Spinal cord (tissue), 10 donors: ENCODE measurements around the gene CNGA1. TPM values are rescaled to one million over a fixed set of nuclear protein-coding genes. Genes with fewer than 3 reads are reported as not detected.
"Not testable (repeated sequence)": the region's sequence is repeated elsewhere in the genome, so short reads cannot be mapped to it uniquely, and the experiment has no call there.

Experiments
- DNase-seq, 6 donors: peaks; one replicate each; pipeline versions ENCODE4 v3.0.0 to v3.0.0-alpha.2; 2013 to 2015; ENCODE audit warnings: low spot score in 6 of 6, low read depth in 4 of 6
- H3K27ac ChIP-seq: one replicate; pipeline ENCODE4 v1.5.1; 2013; ENCODE audit warnings: low read depth, low read length, control low read depth
- H3K27me3 ChIP-seq: one replicate; pipeline ENCODE4 v1.6.1; 2013; ENCODE audit warnings: low read length; ENCODE audit not compliant: control insufficient read depth, insufficient read depth
- H3K36me3 ChIP-seq: one replicate; pipeline ENCODE4 v1.6.1; 2013; ENCODE audit warnings: low read length; ENCODE audit not compliant: control insufficient read depth, insufficient read depth
- H3K4me1 ChIP-seq: one replicate; pipeline ENCODE4 v1.6.1; 2013; ENCODE audit warnings: low read length; ENCODE audit not compliant: control insufficient read depth, insufficient read depth
- H3K4me3 ChIP-seq: one replicate; pipeline ENCODE4 v1.5.1; 2013; ENCODE audit warnings: low read depth, low read length, control low read depth
- H3K9me3 ChIP-seq: one replicate; pipeline ENCODE4 v1.6.1; 2013; ENCODE audit warnings: low read length; ENCODE audit not compliant: control insufficient read depth, insufficient read depth
- WGBS: methylation state at CpG from one replicate; pipeline ENCODE4 v1.1.5; 2013; ENCODE audit warnings: missing lambda C conversion rate; ENCODE audit not compliant: insufficient coverage; 5-methylcytosine and 5-hydroxymethylcytosine counted together
- polyA plus RNA-seq, 2 donors: library from polyadenylated mRNA; unstranded; fragments of 120-200 nt; gene quantifications; one replicate each; pipeline ENCODE4 v1.2.1, GENCODE V29; 2013; ENCODE audit not compliant: insufficient read length in 2 of 2
- total RNA-seq, 2 donors: library from RNA; depleted of rRNA in 1 of 2; stranded (reverse); fragments of 120-200 nt in 1 of 2; fragments of >200 nt in 1 of 2; gene quantifications; one replicate each; pipeline versions ENCODE4 v1.2.3 to v1.2.4, GENCODE V29; 2013 to 2014
- donor health status: healthy.

The CNGA1 gene
- total and polyA plus RNA-seq, 4 donors = 0.06 to 1.1 (median 0.55) TPM

DNA sequence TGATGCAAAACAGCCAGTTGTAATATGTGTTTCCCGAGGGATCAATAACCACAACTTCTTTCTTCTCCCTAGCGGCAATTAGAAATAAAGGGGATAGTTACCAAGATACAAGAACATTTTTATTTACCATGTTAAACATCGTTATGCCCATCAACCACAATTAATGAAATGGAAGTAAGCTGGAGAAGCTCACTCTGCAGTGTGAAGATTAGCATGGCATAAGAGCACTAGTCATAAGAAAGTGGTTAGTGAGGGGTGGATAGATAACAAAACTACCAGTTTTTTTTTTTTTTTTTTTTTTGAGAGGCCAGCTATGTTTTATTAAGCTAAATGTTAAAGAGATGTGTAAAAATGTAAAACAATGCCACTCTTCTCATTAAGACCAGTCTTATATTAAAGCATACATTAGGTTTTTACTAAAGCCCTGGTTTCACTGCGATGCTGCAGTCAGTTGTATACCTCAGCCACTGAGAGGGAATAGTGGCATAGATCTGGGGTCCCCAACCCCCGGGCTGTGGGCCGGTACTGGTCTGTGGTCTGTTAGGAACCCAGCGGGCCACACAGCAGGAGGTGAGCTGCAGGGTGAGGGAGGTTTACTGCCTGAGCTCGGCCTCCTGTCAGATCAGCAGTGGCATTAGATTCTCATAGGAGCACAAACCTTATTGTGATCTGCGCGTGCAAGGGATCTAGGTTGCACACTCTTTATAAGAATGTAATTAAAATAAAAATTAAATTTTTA is 74.2 kb downstream of the CNGA1 start:
- no peaks in the 10 kb centered on the region for H3K9me3 ChIP-seq
- DNase-seq = peak in 1 of 6 donors; percentile 15
- H3K27ac ChIP-seq = no peak overlapping the region
- no peaks in the 10 kb centered on the region for H3K36me3 ChIP-seq
- H3K4me3 ChIP-seq = no peak overlapping the region
- 28% methylated on average over 5 of the region's 10 CpGs for WGBS
- no peaks in the 10 kb centered on the region for H3K4me1 ChIP-seq
- H3K27me3 ChIP-seq = no peaks in the 10 kb centered on the region

DNA sequence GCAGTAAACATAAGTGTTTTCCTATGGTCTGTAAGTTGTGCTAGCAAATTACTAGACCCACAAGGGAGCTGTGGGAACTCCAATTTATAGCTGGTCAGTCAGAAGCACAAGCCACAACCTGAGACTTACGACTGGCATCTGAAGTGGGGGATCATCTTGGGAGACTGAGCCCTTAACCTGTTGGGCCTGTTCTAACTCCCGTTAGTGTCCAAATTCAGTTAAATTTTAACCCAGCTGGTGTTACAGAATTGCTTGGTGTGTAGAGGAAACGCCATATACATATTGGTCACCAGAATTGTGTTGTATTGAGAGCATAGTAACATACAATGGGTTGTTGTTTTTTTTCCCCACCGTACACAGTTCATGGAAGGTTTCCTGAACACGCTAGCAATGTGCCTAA is 77.0 kb downstream of the CNGA1 start:
- Histone ChIP-seq H3K4me1 (no peaks in the 10 kb centered on the region), H3K27ac (no peak overlapping the region), H3K4me3 (no peak overlapping the region), H3K9me3 (no peaks in the 10 kb centered on the region), H3K36me3 (no peaks in the 10 kb centered on the region), H3K27me3 (peaks cover 2% of the 10 kb centered on the region)
- WGBS = 93% methylated on average over 4 of the region's 5 CpGs
- DNase-seq = no peak

DNA sequence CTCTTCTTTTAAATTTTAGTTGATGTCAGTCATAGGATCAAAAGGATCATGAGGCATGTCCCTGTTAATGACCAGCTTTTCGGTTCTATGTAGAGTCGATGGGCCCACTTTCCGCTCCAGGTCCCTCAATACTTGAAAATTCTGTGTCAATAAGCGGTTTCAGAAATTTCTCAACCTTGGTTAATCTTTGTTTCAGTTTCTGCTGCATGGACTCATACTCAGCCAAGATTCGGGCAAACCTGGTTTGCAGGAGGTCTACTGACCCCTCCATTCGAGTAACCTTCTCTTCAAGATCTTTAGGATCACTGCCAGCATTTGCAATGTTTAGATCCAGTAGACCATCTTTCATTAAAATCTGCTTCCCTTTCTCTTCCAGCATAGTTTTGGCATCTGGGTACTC is 80.1 kb downstream of the CNGA1 start:
- no peaks in the 10 kb centered on the region for H3K4me1 ChIP-seq
- no peaks in the 10 kb centered on the region for H3K9me3 ChIP-seq
- WGBS = 96% methylated on average over 6 of the region's 6 CpGs
- H3K27me3 ChIP-seq = peaks cover 2% of the 10 kb centered on the region
- DNase-seq = no peak
- no peak overlapping the region for H3K4me3 ChIP-seq
- H3K36me3 ChIP-seq = no peaks in the 10 kb centered on the region
- no peak overlapping the region for H3K27ac ChIP-seq

DNA sequence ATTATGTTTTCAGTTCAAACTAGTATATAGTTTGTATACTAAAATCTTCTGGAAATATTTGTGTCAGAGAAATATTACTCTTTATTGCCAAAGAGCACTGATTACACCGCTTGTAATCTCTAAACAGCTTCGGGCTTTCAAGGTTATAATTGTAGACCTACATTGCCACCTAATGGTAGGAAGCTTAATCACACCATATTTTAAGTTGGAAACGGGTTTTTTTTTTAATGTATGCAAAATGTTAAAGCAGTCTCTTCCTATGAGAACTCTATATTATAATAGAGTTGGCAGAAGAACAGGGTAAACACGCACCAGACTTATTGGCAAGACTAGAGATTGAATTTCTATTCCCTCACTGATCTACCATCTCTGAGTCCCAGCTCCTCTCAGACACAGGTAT is 82.6 kb downstream of the CNGA1 start:
- H3K9me3 ChIP-seq = no peaks in the 10 kb centered on the region
- no peak overlapping the region for H3K4me3 ChIP-seq
- DNase-seq = peak in 3 of 6 donors; percentile 40 to 88 (median 81)
- H3K27me3 ChIP-seq = peaks cover 2% of the 10 kb centered on the region
- no peaks in the 10 kb centered on the region for H3K4me1 ChIP-seq
- no peaks in the 10 kb centered on the region for H3K36me3 ChIP-seq
- no peak overlapping the region for H3K27ac ChIP-seq
- no CpG with 5 or more reads among the region's 4 CpGs for WGBS

DNA sequence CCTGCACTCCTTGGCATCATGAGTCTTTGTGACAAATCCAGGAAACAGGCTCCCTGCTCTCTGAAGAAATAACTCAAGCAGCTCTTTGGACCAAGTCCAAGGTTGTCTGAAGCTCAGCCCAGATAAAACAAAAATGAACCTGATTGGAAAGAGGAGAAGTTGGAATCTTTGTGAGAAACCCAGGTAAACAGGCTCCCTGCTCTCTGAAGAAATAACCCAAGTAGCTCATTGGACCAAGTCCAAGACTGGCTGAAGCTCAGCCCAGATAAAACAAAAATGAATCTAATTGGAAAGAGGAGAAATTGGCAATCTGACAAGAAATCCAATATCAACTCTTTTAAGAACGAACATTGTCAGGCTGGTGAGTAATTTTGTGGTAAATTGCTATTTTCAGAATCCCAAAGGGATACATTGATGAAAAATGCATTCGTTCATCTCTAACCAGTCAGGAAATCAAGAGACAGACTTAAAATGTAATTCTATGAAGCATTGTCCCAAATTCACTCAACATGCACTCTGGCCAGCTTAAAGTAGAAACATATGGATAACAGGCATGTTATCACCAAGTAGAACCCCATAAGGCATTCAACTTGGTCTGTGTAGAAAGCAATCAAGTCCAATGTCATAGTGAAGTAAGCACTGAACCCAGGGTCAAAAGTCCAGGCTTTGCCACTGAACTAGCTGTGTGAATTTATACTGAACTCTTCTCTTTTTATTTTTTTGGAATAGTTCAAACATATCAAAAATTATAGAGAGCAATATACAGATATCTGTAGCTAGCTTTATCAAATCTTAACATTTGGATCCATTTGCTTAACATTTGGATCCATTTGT is 85.3 kb downstream of the CNGA1 start:
- WGBS = no CpG with 5 or more reads among the region's 2 CpGs

DNA sequence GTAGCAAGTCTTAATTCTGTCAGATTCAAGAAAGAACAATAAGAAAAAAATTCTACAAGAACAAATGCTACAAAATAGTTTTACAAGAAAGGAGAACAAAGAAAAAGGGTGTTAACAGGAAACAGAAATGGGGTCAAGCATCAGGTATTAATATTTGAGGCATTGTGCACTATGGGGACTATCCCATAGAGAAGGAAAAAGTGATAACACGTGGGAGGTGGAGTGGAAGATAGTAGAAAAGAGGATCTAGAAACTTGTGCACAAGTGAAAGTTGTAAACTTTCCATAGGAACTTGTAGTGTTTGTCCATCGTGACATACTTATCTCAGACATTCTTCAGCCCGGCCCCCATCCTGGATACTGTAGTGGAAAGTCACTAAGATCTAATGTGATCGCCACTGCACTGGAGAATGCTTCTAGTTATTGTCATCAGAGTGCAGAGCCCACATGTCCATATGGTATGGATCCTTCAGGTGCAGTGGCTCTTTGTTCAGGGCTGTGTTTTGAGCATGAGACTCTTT is 86.7 kb downstream of the CNGA1 start:
- H3K4me1 ChIP-seq = peaks cover 4% of the 10 kb centered on the region
- 83% methylated on average over 4 of the region's 4 CpGs for WGBS
- H3K9me3 ChIP-seq = no peaks in the 10 kb centered on the region
- H3K36me3 ChIP-seq = no peaks in the 10 kb centered on the region
- H3K27ac ChIP-seq = no peak overlapping the region
- no peak for DNase-seq
- H3K4me3 ChIP-seq = no peak overlapping the region
- H3K27me3 ChIP-seq = no peaks in the 10 kb centered on the region

More for the DNA sequence above, 85.3 kb downstream of the CNGA1 start:
- peak in 2 of 6 donors; percentile 20 to 41 for DNase-seq
- Histone ChIP-seq H3K4me1 (peaks cover 4% of the 10 kb centered on the region), H3K9me3 (no peaks in the 10 kb centered on the region), H3K4me3 (no peak overlapping the region), H3K36me3 (no peaks in the 10 kb centered on the region), H3K27ac (no peak overlapping the region), H3K27me3 (no peaks in the 10 kb centered on the region)

DNA sequence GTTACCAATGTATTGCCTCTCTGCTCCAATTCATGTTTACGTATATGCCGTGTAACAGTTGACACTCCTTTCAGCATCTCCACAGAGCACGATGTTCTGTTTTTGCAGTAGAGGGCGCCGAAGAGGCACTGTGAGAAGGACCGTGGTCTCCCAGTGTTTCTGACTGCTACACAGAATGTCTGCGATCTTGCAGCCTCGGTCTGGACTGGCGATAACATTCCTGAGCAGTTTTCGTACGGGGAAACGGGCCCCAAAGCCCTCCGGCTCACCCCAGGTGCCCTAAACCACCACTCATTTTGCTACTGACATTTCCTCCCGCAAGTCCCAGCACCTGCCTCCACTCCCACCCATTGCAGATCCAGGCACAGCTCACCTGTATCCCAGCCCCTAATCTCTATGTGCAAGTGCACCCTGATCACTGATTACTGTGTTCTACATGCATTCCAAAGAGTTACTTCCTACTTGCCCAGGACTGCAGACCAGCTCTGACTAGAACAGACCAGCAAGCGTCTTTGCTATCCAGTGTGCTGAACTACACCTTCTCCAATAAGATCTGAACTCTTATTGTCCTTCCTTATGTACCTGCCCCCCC is 89.7 kb downstream of the CNGA1 start:
- WGBS = 16% methylated on average over 14 of the region's 15 CpGs
- peak in 4 of 6 donors; percentile 38 to 88 (median 64) for DNase-seq

DNA sequence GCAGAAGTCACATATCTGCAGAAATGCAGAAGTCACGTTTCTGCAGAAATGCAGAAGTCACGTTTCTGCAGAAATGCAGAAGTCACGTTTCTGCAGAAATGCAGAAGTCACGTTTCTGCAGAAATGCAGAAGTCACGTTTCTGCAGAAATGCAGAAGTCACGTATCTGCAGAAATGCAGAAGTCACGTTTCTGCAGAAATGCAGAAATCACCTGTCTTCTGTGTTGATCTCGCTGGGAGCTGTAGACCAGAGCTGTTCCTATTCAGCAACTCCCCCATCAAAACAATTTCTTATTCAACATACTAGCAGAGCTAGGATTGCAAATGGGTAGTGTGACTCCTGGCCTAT is 93.2 kb downstream of the CNGA1 start:
- not testable (repeated sequence) for H3K9me3 ChIP-seq, H3K27me3 ChIP-seq
- 95% methylated on average over 5 of the region's 8 CpGs for WGBS

More for the DNA sequence above, 89.7 kb downstream of the CNGA1 start:
- Histone ChIP-seq H3K9me3 (no peaks in the 10 kb centered on the region), H3K4me3 (no peak overlapping the region), H3K27ac (no peak overlapping the region), H3K36me3 (no peaks in the 10 kb centered on the region), H3K27me3 (no peaks in the 10 kb centered on the region), H3K4me1 (peaks cover 4% of the 10 kb centered on the region)

DNA sequence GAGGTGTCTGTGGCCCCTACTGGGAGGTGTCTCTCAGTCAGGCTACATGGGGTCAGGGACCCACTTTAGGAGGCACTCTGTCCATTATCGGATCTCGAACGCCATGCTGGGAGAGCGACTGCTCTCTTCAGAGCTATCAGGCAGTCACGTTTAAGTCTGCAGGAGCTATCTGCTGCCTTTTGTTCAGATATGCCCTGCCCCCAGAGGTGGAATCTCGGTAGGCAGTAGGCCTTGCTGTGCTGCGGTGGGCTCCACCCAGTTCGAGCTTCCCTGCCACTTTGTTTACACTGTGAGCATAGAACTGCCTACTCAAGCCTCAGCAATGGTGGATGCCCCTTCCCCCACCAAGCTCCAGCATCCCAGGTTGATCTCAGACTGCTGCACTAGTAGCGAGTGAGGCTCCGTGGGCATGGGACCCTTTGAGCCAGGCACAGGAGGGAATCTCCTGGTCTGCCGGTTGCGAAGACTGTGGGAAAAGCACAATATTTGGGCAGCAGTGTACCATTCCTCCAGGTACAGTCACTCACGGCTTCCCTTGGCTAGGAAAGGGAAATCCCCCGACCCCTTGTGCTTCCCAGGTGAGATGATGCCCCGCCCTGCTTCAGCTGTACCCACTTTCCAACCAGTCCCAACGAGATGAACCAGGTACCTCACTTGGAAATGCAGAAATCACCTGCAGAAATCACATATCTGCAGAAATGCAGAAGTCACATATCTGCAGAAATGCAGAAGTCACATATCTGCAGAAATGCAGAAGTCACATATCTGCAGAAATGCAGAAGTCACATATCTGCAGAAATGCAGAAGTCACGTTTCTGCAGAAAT is 93.8 kb downstream of the CNGA1 start:
- H3K27ac ChIP-seq, H3K9me3 ChIP-seq, H3K4me1 ChIP-seq, H3K27me3 ChIP-seq, DNase-seq, H3K4me3 ChIP-seq, H3K36me3 ChIP-seq: not testable (repeated sequence)
- 77% methylated on average over 16 of the region's 17 CpGs for WGBS

More for the DNA sequence above, 93.2 kb downstream of the CNGA1 start:
- H3K4me1 ChIP-seq, H3K27ac ChIP-seq, H3K36me3 ChIP-seq, H3K4me3 ChIP-seq, DNase-seq: not testable (repeated sequence)
